OCI-LY1 (cell line): Measurements from ENCODE around the gene RCC1.
"Not testable (repeated sequence)": the region's sequence is repeated elsewhere in the genome, so short reads cannot be mapped to it uniquely, and the experiment has no call there.

Experiments used
- H2AFZ ChIP-seq: fragments of 200-600 bp; sonication (generic), shearing (Covaris generic); 2 replicates; pipeline ENCODE4 v1.6.0; 2014; ENCODE audit warnings: antibody characterized with exemption, mild to moderate bottlenecking, low read length
- H3F3A ChIP-seq: fragments of 200-600 bp; sonication (generic), shearing (Covaris generic); 2 replicates; pipeline ENCODE4 v1.6.0; 2014; ENCODE audit warnings: mild to moderate bottlenecking, antibody characterized with exemption, low read length, moderate library complexity; ENCODE audit not compliant: insufficient read depth
- H3K27ac ChIP-seq: fragments of 200-600 bp; sonication (generic); 2 replicates; pipeline ENCODE4 v1.5.1; 2014; ENCODE audit warnings: low read length, mixed run types, mild to moderate bottlenecking, low read depth; ENCODE audit not compliant: poor library complexity, severe bottlenecking
- H3K27me3 ChIP-seq: fragments of 200-600 bp; sonication (generic); 2 replicates; pipeline ENCODE4 v1.6.0; 2014; ENCODE audit warnings: antibody characterized with exemption, mild to moderate bottlenecking, low read length, moderate library complexity; ENCODE audit not compliant: insufficient read depth
- H3K36me3 ChIP-seq: fragments of 200-600 bp; sonication (generic); 2 replicates; pipeline ENCODE4 v1.6.1; 2014; ENCODE audit warnings: mild to moderate bottlenecking, antibody characterized with exemption, low read length, moderate library complexity, mixed read lengths; ENCODE audit not compliant: insufficient read depth
- H3K4me1 ChIP-seq: fragments of 200-600 bp; sonication (generic); 2 replicates; pipeline ENCODE4 v1.5.1; 2014; ENCODE audit warnings: mild to moderate bottlenecking, low read length, moderate library complexity; ENCODE audit not compliant: insufficient read depth, severe bottlenecking
- H3K4me2 ChIP-seq: fragments of 200-600 bp; sonication (generic), shearing (Covaris generic); 2 replicates; pipeline ENCODE4 v1.6.1; 2014; ENCODE audit warnings: low read length
- H3K4me3 ChIP-seq: fragments of 200-600 bp; sonication (generic); 2 replicates; pipeline ENCODE4 v1.5.1; 2014; ENCODE audit warnings: low read length, low read depth, mild to moderate bottlenecking, mixed read lengths; ENCODE audit not compliant: poor library complexity, severe bottlenecking
- H3K79me2 ChIP-seq: fragments of 200-600 bp; shearing (Covaris generic); 2 replicates; pipeline ENCODE4 v1.6.1; 2016; ENCODE audit warnings: mixed run types, low read length, mixed read lengths; ENCODE audit not compliant: insufficient read depth
- H3K9ac ChIP-seq: fragments of 200-600 bp; sonication (generic), shearing (Covaris generic); 2 replicates; pipeline ENCODE4 v1.6.1; 2014; ENCODE audit warnings: mild to moderate bottlenecking, low read length, mixed read lengths
- H3K9me2 ChIP-seq: fragments of 200-600 bp; sonication (generic), shearing (Covaris generic); 2 replicates; pipeline ENCODE4 v1.6.1; 2014; ENCODE audit warnings: low read depth, mild to moderate bottlenecking, low read length, mixed read lengths
- H3K9me3 ChIP-seq: fragments of 200-600 bp; shearing (Covaris generic); 2 replicates; pipeline ENCODE4 v1.6.1; 2014; ENCODE audit warnings: low read length, mixed read lengths
- H4K20me1 ChIP-seq: fragments of 200-600 bp; sonication (generic), shearing (Covaris generic); 2 replicates; pipeline ENCODE4 v1.6.0; 2016; ENCODE audit warnings: mild to moderate bottlenecking, low read length; ENCODE audit not compliant: insufficient read depth
- EZH2 ChIP-seq: fragments of 200-600 bp; sonication (generic), shearing (Covaris generic); IDR thresholded peaks from 2 replicates; pipeline ENCODE4 v1.8.0; 2017; ENCODE audit warnings: borderline replicate concordance, mixed run types, mild to moderate bottlenecking, antibody characterized with exemption, low read length, moderate library complexity, mixed read lengths
- TF ChIP-seq, protein P1 (sequence below): fragments of 200-600 bp; sonication (generic), shearing (Covaris generic); IDR thresholded peaks from 2 replicates; pipeline ENCODE4 v1.5.1; 2017; ENCODE audit warnings: mild to moderate bottlenecking, antibody characterized with exemption, low read length, moderate library complexity, mixed read lengths

Gene RCC1

GRCh38 chr1:28519946-28520725, 14.3 kb downstream of the RCC1 start:
- Histone ChIP-seq H2AFZ (no peak overlapping the region), H3K4me2 (peak overlapping the region; percentile 98), H3K79me2 (peaks cover 62% of the 10 kb centered on the region), H3K9ac (peak overlapping the region; percentile 86; the same call in 1 of the 2 replicates), H3F3A (peaks cover 11% of the 10 kb centered on the region), H3K36me3 (peaks cover 42% of the 10 kb centered on the region), H4K20me1 (no peaks in the 10 kb centered on the region), H3K27me3 (no peaks in the 10 kb centered on the region), H3K4me1 (peaks cover 47% of the 10 kb centered on the region), H3K9me3 (no peaks in the 10 kb centered on the region), H3K4me3 (peak overlapping the region; percentile 74), H3K9me2 (no peaks in the 10 kb centered on the region), H3K27ac (peak overlapping the region; percentile 71)
- TF ChIP-seq, protein P1, sequence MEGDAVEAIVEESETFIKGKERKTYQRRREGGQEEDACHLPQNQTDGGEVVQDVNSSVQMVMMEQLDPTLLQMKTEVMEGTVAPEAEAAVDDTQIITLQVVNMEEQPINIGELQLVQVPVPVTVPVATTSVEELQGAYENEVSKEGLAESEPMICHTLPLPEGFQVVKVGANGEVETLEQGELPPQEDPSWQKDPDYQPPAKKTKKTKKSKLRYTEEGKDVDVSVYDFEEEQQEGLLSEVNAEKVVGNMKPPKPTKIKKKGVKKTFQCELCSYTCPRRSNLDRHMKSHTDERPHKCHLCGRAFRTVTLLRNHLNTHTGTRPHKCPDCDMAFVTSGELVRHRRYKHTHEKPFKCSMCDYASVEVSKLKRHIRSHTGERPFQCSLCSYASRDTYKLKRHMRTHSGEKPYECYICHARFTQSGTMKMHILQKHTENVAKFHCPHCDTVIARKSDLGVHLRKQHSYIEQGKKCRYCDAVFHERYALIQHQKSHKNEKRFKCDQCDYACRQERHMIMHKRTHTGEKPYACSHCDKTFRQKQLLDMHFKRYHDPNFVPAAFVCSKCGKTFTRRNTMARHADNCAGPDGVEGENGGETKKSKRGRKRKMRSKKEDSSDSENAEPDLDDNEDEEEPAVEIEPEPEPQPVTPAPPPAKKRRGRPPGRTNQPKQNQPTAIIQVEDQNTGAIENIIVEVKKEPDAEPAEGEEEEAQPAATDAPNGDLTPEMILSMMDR, result no peak
- TF ChIP-seq EZH2, result no peak

- Histone ChIP-seq H3K36me3 (peaks cover 48% of the 10 kb centered on the region), H3K4me2 (peak overlapping the region; percentile 98; the same call in 1 of the 2 replicates), H3K4me1 (peaks cover 47% of the 10 kb centered on the region), H3K27ac (peak overlapping the region; percentile 71), H3F3A (peaks cover 11% of the 10 kb centered on the region), H3K79me2 (peaks cover 68% of the 10 kb centered on the region)
- H3K9me3 ChIP-seq, H3K9me2 ChIP-seq, H3K4me3 ChIP-seq, H3K9ac ChIP-seq, H3K27me3 ChIP-seq, H4K20me1 ChIP-seq, H2AFZ ChIP-seq: not testable (repeated sequence)
Measured at GRCh38 chr1:28520796-28521195, 15.0 kb downstream of the RCC1 start.

DNA sequence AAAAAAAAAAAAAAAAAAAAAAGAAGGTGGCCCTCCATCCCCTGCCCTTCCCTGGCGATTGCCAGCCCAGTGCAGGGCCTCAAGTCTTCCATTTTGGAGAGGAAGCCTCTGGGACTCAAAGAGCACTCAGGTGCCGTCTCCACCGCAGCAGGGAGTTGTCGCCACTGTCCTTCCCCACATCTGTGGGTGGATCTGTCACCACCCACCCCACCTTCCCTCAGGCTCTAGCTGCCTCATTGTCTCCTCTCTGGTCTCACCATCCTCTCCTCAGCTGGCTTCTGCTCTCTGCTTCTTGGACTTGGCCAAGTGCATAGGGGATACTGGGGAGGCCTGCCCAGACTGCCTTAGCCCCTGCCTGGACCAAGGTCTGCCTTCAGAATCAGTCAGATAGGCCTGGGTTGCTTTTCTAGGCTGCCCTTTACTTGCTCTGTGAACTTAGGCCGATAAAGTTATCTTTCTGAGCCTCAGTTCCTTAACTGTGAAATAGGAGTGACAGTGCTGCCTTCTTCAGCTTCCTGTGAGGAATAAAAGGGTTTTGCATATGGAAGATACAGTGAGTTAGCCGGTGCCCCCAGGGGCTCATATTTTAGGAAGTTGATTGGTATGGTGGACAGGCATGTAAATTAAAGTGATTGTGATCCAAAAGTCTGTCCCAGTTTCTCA, 15.8 kb downstream of the RCC1 start:
- Histone ChIP-seq H3K79me2 (peaks cover 75% of the 10 kb centered on the region), H3K9me2 (no peaks in the 10 kb centered on the region), H3K4me1 (peaks cover 45% of the 10 kb centered on the region), H3F3A (peaks cover 7% of the 10 kb centered on the region), H2AFZ (no peak overlapping the region), H3K27me3 (no peaks in the 10 kb centered on the region), H3K9ac (no peak overlapping the region; the same call in 1 of the 2 replicates), H3K9me3 (no peaks in the 10 kb centered on the region), H3K4me3 (no peak overlapping the region), H3K27ac (peak overlapping the region; percentile 31), H3K4me2 (peak overlapping the region; percentile 21; the same call in 1 of the 2 replicates), H4K20me1 (no peaks in the 10 kb centered on the region), H3K36me3 (peaks cover 55% of the 10 kb centered on the region)
- no peak for TF ChIP-seq EZH2
- TF ChIP-seq, protein P1, result no peak

GRCh38 chr1:28522537-28522936, 16.7 kb downstream of the RCC1 start:
- peaks cover 84% of the 10 kb centered on the region for H3K79me2 ChIP-seq

GRCh38 chr1:28525002-28525642, 19.3 kb downstream of the RCC1 start:
- not testable (repeated sequence) for H3K4me3 ChIP-seq, H3K9ac ChIP-seq, H3K27ac ChIP-seq, H3K9me3 ChIP-seq, H2AFZ ChIP-seq, H4K20me1 ChIP-seq, H3K27me3 ChIP-seq, H3F3A ChIP-seq, H3K9me2 ChIP-seq, H3K4me2 ChIP-seq
- H3K36me3 ChIP-seq, result peaks cover 66% of the 10 kb centered on the region
- H3K4me1 ChIP-seq, result peaks cover 18% of the 10 kb centered on the region
- peaks cover 85% of the 10 kb centered on the region for H3K79me2 ChIP-seq

More at GRCh38 chr1:28522537-28522936, 16.7 kb downstream of the RCC1 start:
- H3K9me3 ChIP-seq, H3K27ac ChIP-seq, H3F3A ChIP-seq, H3K9me2 ChIP-seq, H2AFZ ChIP-seq, H3K4me2 ChIP-seq, H3K4me3 ChIP-seq, H4K20me1 ChIP-seq, H3K9ac ChIP-seq, H3K27me3 ChIP-seq: not testable (repeated sequence)
- Histone ChIP-seq H3K36me3 (peaks cover 60% of the 10 kb centered on the region), H3K4me1 (peaks cover 36% of the 10 kb centered on the region)
